D721Med (cell line): ENCODE results near the gene NATD1.

ENCODE experiments used
- DNase-seq: peaks from one replicate; pipeline ENCODE4 v3.0.0; 2011; ENCODE audit warnings: low spot score; ENCODE audit not compliant: insufficient read length
- FAIRE-seq: peaks from 2 replicates; lab custom pipeline; 2011; peaks lifted over from hg19 to GRCh38; lab: Jason Lieb, UNC
- CTCF ChIP-seq: IDR thresholded peaks from 2 replicates; pipeline ENCODE4 v1.5.1; 2012; ENCODE audit warnings: mild to moderate bottlenecking, control low read depth; ENCODE audit not compliant: insufficient read depth; ENCODE audit errors: missing control alignments

Gene NATD1

GRCh38 chr17:21204935-21205334 is 48.3 kb downstream of the NATD1 start:
- DNase-seq, result no peak
- no peak for FAIRE-seq
- TF ChIP-seq CTCF, result no peak

GRCh38 chr17:21202512-21202911 is 50.7 kb downstream of the NATD1 start:
- DNase-seq (no peak), FAIRE-seq (no peak)
- TF ChIP-seq CTCF, result no peak

GRCh38 chr17:21201874-21202273 is 51.3 kb downstream of the NATD1 start:
- FAIRE-seq, result no peak
- no peak for TF ChIP-seq CTCF
- no peak for DNase-seq

GRCh38 chr17:21201298-21201595 is 52.0 kb downstream of the NATD1 start:
- TF ChIP-seq CTCF, result no peak
- FAIRE-seq (no peak), DNase-seq (no peak)

- no peak for DNase-seq
- FAIRE-seq, result no peak
- no peak for TF ChIP-seq CTCF
These were observed 52.5 kb downstream of the NATD1 start for GRCh38 chr17:21200590-21201297.

- no peak for DNase-seq
- no peak for FAIRE-seq
- TF ChIP-seq CTCF, result no peak
These were observed 53.4 kb downstream of the NATD1 start for GRCh38 chr17:21199856-21200255.

- DNase-seq (peak; percentile 88), FAIRE-seq (no peak)
- TF ChIP-seq CTCF, result no peak
These were observed 53.9 kb downstream of the NATD1 start for GRCh38 chr17:21199311-21199710.
